SH-SY5Y (cell line): ENCODE data around the gene PAH.

ENCODE experiments used
- GATA2 ChIP-seq: IDR thresholded peaks from 2 replicates; pipeline ENCODE4 v1.6.1; 2011; ENCODE audit warnings: mild to moderate bottlenecking, low read depth, low read length
- GATA3 ChIP-seq: IDR thresholded peaks from 2 replicates; pipeline ENCODE4 v1.6.1; 2011; ENCODE audit warnings: low read depth, mild to moderate bottlenecking, low read length, moderate library complexity

GRCh38 chr12:102799229-102799628, 117.8 kb downstream of the PAH start:
- no peak for TF ChIP-seq GATA3
- no peak for TF ChIP-seq GATA2
